ENCODE data around the gene RHOV.
"Not testable (repeated sequence)": the region's sequence is repeated elsewhere in the genome, so short reads cannot be mapped to it uniquely, and the experiment has no call there.

Gene RHOV

DNA sequence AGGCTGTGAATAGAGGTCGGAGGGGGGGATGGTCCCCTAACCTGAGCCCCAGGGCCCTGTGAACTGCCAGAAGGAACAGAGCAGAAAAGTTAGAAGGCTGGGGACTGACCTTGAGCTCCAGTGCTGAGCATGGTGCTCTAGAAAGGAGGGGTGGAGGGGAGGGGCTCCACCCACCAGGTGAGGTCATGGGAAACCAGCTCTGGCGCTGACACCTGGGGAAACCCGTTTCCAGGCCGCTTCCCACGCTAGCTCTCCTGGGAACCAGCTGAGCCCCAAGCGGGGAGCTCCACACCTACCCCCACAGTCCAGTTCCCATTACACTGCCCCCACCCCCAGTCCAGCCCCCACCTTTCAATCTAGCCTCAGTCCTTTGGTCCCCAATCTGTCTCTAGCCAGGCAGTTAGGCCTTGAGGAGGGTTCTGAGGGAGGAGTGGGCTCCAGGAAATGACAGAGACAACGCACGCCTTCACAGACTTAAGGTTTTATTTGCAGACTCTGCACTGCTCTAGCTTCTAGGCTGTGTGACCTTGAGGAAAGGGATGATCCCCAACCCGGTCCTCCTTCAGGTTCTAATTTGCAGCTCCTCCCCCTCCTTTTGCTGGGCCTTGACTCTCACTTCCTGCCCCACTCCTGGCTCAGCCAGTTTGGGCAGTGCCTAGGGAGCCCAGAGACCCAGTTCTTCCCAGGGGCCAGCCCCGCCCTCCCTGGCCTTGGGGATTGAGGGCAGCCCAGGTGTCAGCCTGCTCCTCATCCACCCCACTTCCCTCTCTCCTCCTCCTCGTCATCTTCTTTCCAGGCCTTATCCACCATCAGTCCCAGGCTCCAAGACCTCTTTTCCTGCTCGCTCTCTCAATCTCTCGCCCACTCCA, 2.1 kb downstream of the RHOV start:
- no peak for FAIRE-seq

DNA sequence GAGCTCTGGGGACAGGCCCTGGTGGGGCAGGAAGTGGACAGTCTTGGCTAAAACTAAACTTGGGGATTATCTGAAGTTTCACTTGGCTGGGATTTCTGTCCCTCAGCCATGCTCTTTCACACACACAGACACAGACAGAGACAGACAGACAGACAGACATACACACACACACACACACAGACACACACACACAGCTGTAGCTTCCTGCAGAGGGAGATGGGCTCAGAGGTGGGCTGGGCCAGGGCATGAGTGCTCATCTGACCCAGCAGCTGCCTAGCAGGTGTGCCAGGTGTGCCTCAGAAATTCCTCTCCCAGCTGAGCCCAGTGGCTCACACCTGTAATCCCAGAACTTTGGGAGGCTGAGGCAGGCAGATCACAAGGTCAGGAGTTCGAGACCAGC, 3.3 kb downstream of the RHOV start:
- FAIRE-seq: no peak

DNA sequence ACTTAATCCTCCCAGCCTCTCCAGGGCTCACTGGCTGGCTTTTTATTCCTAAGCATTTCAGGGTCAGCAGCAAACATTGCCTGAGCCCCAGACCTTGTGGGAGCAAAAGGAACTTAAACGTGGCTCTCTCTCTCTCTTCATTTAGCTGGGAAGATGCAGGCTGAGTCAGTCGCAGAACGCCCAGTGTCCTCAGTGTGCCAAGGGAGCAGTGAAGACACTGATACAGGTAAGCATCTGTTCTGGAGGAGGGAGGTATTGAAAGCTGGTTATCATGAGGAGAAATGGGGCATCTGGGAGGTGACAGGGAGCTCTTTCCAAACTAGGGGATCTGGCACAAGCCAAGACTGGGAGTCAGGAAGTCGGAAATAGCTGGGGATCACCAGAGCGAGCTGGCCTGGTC, 4.3 kb downstream of the RHOV start:
- FAIRE-seq: no peak

DNA sequence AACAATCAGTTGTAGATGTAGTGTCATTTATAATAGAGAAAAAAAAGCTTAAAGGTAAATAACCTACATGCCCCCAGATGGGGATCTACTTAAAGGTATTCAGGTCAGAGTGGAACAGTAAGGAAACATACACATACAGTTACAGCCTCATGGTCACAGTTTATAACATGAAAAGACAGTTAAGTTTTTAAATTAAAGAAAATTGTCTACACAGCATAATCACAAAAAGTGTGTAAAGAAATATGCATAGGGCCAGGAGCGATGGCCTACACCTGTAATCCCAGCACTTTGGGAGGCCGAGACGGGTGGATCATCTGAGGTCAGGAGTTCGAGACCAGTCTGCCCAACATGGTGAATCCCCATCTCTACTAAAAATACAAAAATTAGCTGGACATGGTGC, 6.8 kb downstream of the RHOV start:
- FAIRE-seq: no peak

DNA sequence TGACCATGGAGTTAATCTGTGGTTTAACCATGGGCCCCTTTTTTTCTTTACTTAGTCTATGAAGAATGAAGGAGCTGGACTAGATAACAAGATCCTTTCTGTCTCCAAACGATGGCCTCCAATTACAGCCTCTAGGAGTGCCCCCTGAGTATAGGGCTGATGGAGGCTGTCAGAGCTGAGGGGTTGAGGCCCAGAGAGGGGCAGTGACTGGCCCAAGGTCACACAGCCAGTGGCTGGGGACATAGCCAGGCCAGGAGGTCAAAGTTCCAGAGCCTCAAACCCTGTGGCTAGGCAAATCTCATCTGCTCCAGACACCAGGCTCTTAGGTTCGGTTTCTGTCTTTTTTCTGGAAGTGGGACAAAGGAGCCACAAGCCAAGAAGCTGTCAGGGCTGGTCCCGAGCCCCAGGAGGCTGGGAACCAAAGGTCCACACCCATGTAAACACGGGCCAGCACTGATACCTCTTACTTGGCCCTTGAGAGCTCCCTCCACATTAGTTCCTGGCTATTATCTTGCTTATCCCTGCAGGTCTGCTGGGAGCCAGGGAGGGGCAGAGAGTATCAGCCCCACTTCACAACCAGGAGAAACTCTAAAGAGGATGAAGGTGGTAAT, 10.3 kb downstream of the RHOV start:
- FAIRE-seq: no peak

DNA sequence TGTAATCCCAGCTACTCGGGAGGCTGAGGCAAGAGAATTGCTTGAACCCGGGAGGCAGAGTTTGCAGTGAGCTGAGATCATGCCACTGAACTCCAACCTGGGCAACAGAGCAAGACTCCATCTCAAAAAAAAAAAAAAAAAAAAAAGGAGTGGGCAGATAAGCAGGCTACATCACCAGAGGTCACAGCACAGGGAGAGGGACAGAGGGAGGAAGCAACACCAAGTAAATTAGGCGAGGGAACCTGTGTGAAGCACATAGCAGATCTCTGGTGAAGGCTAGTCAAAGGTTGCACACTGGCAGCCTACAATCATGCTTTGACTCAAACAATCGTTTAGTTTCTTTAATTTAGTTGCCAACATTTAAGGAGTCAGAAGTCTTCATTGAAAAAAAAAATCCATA, 12.9 kb downstream of the RHOV start:
- not testable (repeated sequence) for FAIRE-seq

DNA sequence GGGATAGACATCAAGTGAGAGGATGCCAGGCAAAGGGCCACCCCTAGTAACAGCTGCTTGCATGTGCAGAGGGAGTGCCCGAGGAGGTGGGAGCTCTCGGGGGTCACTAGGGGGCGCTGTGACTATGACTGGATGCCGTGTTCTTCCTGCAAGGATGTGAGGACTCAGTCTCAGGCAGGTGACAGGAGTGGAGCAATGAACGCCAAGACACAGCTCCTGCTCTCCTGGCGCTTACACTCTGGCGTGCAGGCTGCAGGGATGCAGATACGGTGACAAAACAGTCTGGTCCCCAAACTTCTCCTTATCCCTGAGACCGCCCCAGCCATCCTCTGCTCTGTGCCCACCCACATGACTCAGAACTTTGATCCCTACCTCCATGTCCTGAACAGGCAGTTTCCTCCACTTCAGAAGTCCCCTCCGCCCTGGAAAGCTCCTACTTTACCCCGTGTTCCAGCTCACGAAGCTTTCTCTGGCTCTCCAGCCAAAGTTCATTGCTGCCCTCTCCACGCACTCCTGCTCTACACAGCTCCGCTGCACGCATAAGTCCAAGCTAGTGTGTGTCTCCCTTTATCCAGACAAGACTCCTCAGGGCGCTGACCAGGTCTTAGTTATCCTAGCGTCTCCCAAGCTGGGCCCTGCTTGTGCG, 14.7 kb downstream of the RHOV start:
- FAIRE-seq: no peak

DNA sequence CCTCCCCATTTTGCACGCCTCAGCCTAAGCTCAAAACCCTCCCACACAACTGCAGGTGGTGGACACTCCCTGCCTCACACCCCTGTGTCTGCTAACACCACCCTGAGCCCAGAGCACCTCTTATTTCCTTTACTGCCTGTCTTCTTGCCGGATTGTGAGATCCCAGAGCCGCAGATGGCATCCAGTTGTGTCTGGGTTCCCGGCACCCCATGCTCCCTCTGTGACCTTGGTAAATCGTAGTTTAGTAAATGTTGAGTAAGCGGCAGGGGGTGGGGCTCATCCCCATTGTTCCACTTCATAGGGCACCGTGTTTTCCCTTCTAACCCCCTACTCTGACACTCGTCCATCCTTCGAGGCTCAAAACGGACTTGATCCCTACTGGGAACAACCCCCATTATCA, 15.3 kb downstream of the RHOV start:
- no peak for FAIRE-seq

DNA sequence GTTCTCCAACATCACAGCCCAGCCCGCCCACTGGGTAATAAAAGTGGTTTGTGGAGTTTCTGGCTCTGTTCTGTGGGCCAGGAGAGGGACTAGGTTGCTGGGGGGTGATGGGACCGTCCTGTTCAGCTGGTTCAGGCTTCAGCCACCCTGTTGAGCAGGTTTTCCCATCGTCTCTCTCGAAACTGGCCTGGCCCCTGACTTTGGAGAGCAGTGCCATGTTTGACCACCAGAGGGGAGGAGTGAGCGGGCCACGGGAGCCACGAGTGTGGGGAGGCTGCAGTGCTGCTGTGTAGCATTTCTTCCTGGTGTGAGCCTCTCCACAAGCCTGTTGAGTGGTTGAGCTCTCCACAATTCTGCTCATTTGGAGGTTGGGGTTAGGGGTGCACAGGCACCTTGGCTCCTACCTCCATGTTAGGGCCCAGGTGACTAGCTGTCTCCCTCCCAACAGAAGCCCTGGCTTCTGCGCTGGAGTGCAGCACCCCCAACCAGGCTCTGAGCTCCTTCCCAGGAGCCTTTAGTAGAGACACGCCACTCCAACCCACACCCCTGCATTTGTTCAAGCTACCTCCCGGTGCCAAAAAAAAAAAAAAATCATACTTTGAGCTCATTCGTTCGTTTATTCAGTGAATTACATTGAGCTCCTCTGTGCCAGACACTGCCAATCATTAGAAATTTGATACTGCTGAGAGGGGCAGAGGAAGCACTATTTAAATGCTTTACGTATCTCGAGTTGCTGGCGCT, 16.3 kb downstream of the RHOV start:
- FAIRE-seq: no peak

DNA sequence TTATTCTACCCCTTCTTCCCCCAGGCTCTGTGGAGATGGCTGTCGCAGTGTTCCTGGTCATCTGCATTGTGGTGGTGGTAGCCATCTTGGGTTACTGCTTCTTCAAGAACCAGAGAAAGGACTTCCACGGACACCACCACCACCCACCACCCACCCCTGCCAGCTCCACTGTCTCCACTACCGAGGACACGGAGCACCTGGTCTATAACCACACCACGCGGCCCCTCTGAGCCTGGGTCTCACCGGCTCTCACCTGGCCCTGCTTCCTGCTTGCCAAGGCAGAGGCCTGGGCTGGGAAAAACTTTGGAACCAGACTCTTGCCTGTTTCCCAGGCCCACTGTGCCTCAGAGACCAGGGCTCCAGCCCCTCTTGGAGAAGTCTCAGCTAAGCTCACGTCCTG, 17.3 kb downstream of the RHOV start:
- no peak for FAIRE-seq

DNA sequence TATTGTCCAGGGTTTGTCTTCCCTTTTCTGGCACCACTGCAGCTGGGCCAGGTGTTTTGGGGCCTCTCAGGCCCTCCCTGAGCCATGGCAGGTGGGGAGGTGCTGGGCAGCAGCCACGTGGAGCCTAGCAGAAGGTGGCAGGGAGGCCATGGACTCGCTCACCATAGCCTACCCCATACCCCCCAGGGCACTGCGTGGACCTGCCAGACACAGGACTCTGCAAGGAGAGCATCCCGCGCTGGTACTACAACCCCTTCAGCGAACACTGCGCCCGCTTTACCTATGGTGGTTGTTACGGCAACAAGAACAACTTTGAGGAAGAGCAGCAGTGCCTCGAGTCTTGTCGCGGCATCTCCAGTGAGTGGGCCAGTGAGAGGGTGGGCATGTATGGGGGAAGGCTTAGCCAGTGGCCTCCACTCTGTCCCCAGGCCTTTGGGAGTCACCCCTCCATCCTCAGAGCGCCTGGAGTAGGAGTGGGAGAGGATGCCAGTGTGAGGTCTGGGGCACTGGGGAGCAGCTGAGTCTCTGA, 18.3 kb downstream of the RHOV start:
- no peak for FAIRE-seq

DNA sequence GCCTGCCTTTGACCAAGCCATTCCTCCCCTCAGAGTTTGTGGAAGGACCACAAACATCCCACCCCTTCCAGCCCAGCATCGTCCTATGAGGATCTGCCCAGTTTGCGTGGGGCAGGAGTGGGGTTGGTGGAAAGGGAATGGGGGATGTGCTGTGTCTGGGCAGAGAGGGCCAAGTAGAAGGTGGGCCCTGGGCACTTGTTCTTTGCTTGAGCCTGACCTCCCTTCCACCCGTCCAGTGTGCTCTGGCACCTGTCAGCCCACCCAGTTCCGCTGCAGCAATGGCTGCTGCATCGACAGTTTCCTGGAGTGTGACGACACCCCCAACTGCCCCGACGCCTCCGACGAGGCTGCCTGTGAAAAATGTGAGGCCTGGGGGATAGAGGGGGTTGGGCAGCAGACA, 19.9 kb downstream of the RHOV start:
- no peak for FAIRE-seq

DNA sequence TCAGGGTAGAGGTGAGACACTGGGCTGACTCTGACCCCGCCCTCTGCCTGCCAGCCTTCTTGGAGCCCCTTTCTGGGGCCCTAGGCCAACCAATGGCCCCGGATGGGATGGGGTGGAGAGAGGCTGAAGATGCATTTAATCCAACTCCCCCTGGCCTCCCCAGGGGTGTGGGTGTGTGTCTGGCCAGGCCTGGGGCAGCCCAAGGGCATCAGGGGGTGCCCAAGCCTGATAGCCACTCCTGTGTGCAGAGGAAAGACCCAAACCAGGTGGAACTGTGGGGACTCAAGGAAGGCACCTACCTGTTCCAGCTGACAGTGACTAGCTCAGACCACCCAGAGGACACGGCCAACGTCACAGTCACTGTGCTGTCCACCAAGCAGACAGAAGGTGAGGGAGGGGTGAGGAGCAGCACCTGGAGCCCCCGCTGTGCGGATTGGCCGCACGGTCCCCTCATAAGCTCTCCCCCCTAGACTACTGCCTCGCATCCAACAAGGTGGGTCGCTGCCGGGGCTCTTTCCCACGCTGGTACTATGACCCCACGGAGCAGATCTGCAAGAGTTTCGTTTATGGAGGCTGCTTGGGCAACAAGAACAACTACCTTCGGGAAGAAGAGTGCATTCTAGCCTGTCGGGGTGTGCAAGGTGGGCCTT, 20.7 kb downstream of the RHOV start:
- FAIRE-seq: no peak

DNA sequence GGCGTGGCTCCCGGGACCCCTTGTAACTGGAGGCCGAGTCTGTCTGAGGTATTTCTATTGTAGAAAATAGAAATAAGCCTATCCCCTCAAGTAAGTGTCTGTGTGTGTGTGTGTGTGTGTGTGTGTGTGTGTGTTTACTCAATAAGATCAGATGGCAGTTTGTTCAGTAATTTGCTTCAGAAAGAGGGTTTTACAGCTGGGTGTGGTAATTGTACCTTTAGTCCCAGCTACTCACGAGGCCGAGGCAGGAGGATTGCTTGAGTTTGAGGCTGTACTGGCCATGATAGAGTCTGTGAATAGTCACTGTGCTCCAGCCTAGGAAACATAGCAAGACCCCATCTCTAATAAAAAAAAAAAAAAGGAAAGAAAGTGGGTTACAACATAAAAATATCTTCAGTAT, 21.5 kb downstream of the RHOV start:
- FAIRE-seq: no peak

DNA sequence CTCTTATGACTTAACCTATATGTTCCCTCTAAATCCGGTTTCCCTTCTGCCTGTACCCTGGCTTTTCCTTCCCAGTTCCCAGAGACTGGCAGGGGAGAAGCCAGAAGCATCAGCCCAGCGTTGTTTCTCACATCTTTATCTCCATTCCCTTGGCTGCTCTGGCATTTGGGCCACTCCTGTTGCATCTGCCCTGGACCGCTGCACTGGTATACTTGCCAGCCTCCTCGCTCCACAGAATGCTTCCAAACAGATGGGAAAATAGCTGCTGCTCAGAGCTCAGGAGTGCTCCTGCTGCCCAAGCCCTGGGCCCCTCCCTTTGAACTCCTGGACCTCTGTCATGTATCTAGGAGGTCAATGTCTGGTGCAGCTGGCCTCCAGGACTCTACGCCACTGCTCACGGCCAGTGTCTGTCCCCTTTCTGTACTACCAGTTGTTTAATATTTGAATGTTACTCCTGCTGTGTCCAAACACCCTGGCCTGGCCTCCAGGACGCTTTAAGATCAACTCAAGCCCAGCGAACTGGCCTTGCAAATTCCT, 23.4 kb downstream of the RHOV start:
- no peak for FAIRE-seq

DNA sequence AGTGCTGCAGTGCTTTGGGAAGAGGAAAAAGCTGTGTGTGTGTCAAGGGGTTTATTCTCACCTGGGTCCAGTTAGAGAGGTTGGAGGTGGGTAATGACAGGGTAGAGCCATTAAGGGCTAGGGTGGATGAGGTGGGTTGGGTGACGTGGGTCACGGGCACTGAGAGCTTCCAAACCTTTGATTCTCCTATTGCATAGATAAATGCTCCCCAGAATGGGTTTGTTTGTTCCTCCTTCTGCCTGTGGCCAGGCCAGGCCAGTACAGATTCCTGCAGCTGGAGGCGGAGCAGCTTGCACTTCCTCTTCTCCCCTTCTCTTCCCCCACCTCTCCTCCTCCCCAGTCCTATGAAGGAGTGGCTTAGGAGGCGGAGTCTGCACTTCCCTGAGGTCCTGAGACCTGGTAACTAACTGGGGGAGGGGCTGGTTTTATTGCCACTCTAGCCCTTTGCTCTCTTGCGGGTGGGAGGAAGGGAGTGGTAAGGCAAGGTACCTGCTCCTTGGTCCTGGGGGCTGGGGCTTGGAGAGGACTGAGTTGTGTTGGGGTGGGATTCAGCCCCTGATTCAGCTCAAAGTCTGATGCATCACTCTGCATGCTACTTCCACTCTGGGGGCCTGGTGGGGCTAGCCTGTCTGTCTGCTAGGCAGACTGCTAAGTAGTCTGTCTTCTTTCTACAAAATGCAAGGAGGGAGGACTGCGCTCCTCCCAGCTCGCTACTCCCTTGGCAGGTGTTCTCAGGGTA, 26.6 kb downstream of the RHOV start:
- FAIRE-seq: no peak

DNA sequence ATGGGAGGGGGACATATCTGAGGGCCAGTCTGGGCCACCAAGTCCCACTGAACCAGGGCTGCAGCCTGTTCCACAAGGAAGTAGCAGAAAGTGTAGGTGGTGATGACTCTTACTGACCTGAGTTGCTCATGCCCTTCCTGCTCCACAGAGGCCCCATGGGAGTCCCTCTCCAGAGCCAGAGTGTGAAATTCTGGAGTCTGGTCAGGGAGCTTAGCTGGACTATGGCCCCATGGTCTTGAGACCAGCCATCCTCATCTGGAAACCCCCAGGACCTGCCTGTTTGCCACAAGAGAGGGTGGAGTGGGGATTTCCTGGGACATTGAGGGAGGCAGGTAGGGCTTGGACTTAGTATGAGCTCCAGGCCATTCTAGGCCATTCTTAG, 27.2 kb downstream of the RHOV start:
- no peak for FAIRE-seq

DNA sequence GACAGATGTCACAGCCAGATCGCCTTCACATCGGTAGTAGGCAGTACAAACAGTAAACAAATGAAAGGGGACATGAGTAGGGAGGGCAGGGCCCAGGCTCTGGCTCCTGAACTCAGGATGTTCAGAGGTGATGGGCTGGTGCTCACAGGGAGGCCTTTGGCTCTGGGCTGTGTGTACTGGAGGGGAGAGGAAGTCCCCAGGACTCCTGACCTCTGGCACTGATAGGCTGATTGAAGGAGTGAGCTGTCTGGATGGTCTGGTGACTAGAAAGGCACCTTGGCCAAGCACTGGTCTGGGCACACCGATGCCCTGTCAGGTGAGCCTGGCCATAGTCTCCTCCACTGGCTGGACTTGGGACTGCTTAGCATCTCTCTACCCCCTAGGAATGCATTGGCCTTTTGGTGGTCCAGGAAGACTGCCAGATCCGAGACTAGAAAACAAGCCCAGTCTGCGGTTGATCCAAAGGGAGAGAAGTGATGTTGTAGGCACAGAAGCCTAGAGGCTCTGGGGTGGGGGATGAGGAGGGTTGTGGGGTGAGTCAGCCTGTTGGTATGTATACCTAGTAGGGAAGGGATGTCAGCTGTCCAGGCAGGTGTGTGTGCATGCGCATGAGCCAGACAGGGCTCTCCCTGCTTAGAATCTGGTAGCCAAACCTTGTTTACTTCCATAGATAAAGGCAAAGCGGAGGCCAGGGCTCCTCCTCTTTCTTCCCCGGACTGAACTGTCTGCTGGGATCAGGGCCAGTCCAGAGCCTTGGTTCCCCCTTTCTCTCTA, 28.3 kb downstream of the RHOV start:
- FAIRE-seq: no peak

DNA sequence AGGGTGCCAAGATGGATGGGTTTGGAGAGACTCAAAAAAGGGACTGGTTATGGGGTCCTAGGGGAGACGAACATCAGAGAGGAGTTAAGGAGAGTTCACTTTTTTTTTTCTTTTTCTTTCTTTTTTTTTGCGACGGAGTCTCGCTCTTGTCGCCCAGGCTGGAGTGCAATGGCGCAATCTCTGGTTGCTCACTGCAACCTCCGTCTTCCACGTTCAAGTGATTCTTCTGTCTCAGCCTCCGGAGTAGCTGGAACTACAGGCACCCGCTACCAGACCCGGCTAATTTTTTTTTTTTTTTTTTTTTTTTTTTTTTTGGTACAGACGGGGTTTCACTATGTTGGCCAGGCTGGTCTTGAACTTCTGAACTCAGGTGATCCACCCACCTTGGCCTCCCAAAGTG, 29.0 kb downstream of the RHOV start:
- no peak for FAIRE-seq

DNA sequence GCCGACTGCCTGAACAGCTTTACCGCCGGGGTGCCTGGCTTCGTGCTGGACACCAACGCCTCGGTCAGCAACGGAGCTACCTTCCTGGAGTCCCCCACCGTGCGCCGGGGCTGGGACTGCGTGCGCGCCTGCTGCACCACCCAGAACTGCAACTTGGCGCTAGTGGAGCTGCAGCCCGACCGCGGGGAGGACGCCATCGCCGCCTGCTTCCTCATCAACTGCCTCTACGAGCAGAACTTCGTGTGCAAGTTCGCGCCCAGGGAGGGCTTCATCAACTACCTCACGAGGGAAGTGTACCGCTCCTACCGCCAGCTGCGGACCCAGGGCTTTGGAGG, 29.4 kb downstream of the RHOV start:
- no peak for FAIRE-seq
